Effector memory CD8-positive, alpha-beta T cell (primary cell): ENCODE results near the gene PHLDB3.
"Not testable (repeated sequence)": the region's sequence is repeated elsewhere in the genome, so short reads cannot be mapped to it uniquely, and the experiment has no call there.

Source experiments
- ATAC-seq: fragments of 150-1000 bp; cut with Tn5 transposase; replicated peaks from 2 replicates; pipeline ENCODE4 v1.10.0; 2021; ENCODE audit warnings: mild to moderate bottlenecking, moderate library complexity
- DNase-seq, 3 experiments: peaks; one replicate each; pipeline ENCODE4 v3.0.0; 2021
- H3K27ac Mint-ChIP-seq, 2 donors: one replicate each; pipeline ENCODE4 v1.8.0; 2022; ENCODE audit warnings: mild to moderate bottlenecking in 2 of 2, mixed read lengths in 2 of 2, moderate library complexity in 2 of 2
- H3K27me3 Mint-ChIP-seq, 2 donors: one replicate each; pipeline ENCODE4 v1.8.0; 2022; ENCODE audit warnings: mixed read lengths in 2 of 2
- H3K36me3 Mint-ChIP-seq: one replicate; pipeline ENCODE4 v1.8.0; 2022; ENCODE audit warnings: mild to moderate bottlenecking, moderate library complexity, mixed read lengths; ENCODE audit not compliant: insufficient read depth
- H3K4me1 Mint-ChIP-seq, 2 donors: one replicate each; pipeline ENCODE4 v1.8.0; 2022; ENCODE audit warnings: low read depth in 2 of 2, mixed read lengths in 2 of 2
- H3K4me3 Mint-ChIP-seq, 2 donors: one replicate each; pipeline ENCODE4 v1.8.0; 2022; ENCODE audit warnings: mild to moderate bottlenecking in 2 of 2, mixed read lengths in 2 of 2, moderate library complexity in 2 of 2
- H3K9me3 Mint-ChIP-seq, 2 donors: one replicate each; pipeline ENCODE4 v1.8.0; 2022; ENCODE audit warnings: mixed read lengths in 2 of 2

PHLDB3 gene

DNA sequence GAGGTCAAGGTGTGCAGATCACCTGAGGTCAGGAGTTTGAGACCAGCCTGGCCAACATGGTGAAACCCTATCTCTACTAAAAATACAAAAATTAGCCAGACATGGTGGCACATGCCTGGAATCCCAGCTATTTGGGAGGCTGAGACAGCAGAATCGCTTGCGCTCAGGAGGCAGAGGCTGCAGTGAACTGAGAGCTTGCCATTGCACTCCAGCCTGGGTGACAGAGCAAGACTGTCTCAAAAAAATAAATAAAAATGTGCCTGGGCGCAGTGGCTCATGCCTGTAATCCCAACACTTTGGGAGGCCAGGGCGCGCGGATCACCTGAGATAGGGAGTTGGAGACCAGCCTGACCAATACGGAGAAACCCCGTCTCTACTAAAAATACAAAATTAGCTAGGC is 19.1 kb upstream of the PHLDB3 start:
- not testable (repeated sequence) for H3K27ac Mint-ChIP-seq, DNase-seq, ATAC-seq, H3K27me3 Mint-ChIP-seq, H3K9me3 Mint-ChIP-seq, H3K4me3 Mint-ChIP-seq
- H3K36me3 Mint-ChIP-seq, result peaks cover 12% of the 10 kb centered on the region
- H3K4me1 Mint-ChIP-seq, result peaks cover 27 to 35% of the 10 kb centered on the region in 2 donors

DNA sequence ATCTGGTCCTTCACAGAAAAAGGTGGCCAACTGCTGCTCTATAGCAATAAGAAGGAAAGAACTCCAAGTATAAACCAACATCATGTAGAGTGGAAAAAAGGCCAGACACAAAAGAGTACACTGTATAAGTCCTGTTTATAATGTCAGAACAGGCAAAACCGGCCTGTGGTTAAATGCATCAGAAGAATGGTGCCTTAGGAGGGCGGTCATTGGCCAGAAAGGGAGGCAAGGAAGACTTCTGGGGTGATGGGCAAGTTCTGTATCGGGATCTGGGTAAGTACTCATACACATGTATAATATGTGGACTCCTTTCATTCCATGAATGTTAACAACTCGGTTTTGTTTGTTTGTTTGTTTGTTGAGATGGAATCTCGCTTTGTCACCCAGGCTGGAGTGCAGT is 18.4 kb upstream of the PHLDB3 start:
- Mint-ChIP-seq H3K4me3 (no peak overlapping the region), H3K36me3 (peaks cover 12% of the 10 kb centered on the region), H3K27ac (no peak overlapping the region), H3K9me3 (no peaks in the 10 kb centered on the region), H3K27me3 (no peaks in the 10 kb centered on the region), H3K4me1 (peaks cover 27 to 35% of the 10 kb centered on the region in 2 donors)
- DNase-seq (no peak), ATAC-seq (no peak)

DNA sequence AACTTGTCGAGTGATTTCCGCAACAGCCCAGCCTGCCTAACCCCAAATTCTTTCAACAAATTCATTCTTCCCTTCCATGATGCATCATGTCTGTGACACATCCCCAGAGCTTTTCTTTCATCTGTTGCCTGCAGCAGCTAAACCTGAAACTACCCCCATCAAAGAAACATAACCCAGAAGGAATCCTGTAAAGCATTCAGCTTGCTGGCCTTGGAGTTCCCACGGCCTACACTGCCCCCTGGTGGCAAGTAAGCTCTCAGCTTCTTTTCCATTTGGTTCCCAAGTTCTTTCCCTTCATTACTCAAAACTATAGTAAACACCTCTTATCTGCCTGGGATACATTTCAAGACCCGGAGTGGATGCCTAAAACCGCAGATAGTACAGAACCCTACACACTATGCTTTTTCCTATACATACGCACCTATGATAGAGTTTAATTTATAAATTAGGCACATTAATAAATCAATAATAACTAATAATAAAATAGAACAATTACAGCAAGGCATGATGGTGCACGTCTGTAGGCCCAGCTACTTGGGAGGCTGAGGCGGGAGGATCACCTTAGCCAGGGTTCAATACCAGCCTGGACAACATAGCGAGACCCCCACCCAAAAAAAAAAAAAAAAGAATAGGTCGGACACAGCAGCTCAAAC is 15.0 kb upstream of the PHLDB3 start:
- peaks cover 5 to 12% of the 10 kb centered on the region in 2 donors for H3K4me1 Mint-ChIP-seq
- H3K36me3 Mint-ChIP-seq, result peaks cover 16% of the 10 kb centered on the region
- DNase-seq (peak; percentile 73 to 75 (median 75)), ATAC-seq (peak; percentile 68)
- no peaks in the 10 kb centered on the region for H3K9me3 Mint-ChIP-seq
- peak overlapping the region in 1 of 2 donors; percentile 28 for H3K27ac Mint-ChIP-seq
- H3K27me3 Mint-ChIP-seq, result no peaks in the 10 kb centered on the region
- no peak overlapping the region for H3K4me3 Mint-ChIP-seq

DNA sequence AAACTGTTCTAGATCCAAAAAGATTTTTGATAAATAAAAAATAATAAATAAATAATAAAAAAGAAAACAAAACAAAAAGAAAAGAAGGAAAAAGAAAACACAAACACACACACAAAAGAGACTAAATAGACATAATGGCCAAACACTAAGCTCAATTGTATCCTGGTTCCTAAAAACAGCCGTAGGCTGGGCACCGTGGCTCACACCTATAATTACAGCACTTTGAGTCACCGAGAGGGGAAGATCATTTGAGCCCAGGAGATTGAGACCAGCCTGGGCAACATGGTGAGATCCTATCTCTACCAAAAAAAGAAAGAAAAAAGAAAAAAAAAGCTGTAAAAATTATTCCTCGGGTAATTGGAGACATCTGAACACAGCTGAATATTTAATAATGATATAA is 13.5 kb upstream of the PHLDB3 start:
- Mint-ChIP-seq H3K4me1 (peaks cover 4 to 9% of the 10 kb centered on the region in 2 donors), H3K27ac (peak overlapping the region in 1 of 2 donors; percentile 77), H3K4me3 (no peak overlapping the region), H3K36me3 (peaks cover 22% of the 10 kb centered on the region), H3K27me3 (no peaks in the 10 kb centered on the region), H3K9me3 (no peaks in the 10 kb centered on the region)
- DNase-seq (no peak), ATAC-seq (no peak)

DNA sequence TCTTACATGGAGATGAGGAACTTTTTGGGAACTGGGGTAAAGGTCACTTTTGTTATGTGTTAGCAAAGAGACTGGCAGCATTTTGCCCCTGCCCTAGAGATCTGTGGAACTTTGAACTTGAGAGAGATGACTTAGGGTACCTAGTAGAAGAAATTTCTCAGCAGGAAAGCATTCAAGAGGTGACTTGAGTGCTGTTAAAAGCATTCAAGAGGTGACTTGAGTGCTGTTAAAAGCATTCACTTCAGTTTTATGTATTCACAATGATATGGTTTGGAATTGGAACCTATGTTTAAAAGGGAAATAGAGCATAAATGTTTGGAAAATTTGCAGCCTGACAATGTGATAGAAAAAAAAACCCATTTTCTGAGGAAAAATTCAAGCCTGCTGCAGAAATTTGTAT is 7.9 kb upstream of the PHLDB3 start:
- ATAC-seq, H3K4me3 Mint-ChIP-seq, H3K9me3 Mint-ChIP-seq, H3K4me1 Mint-ChIP-seq, H3K27me3 Mint-ChIP-seq, DNase-seq: not testable (repeated sequence)
- peaks cover 33% of the 10 kb centered on the region for H3K36me3 Mint-ChIP-seq
- H3K27ac Mint-ChIP-seq, result peak overlapping the region in 1 of 2 donors; percentile 77

DNA sequence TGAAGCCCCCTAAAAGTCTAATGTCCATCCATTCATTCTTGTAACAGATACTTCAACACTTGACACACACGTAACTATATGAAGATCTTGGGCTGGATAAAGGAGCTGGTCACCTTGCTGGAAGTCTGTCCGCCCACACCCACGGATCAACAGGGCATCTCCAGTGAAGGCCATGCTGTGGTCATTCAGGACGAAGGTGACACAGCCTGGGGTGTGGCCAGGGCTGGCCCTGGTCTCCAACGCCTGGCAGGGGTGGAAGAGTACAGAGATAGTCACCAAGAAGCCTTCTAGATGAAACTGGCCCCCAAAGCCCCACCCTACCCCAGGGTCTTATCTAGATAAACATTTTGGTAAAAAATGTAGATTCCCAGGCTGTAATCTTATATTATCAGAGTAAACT is 6.8 kb upstream of the PHLDB3 start:
- no peaks in the 10 kb centered on the region for H3K27me3 Mint-ChIP-seq

DNA sequence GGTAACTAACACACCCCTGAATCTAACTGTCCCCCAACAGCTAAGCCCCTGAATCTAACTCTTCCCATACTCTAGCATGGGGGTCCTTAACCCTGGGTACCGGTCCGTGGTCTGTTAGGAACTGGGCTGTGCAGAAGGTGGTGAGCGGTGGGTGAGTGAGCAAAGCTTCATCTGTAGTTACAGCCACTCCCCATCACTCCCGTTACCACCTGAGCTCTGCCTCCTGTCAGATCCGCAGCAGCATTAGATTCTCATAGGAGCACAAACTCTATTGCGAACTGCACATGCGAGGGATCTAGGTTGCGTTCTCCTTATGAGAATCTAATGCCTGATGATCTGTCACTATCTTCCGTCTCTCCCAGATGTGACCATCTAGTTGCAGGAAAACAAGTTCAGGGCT is 6.2 kb upstream of the PHLDB3 start:
- H3K36me3 Mint-ChIP-seq, result peaks cover 32% of the 10 kb centered on the region
- ATAC-seq (no peak), DNase-seq (no peak)
- H3K27me3 Mint-ChIP-seq, result no peaks in the 10 kb centered on the region
- H3K4me3 Mint-ChIP-seq, result no peak overlapping the region
- H3K27ac Mint-ChIP-seq, result peak overlapping the region; percentile 49
- no peaks in the 10 kb centered on the region for H3K9me3 Mint-ChIP-seq
- peaks cover 0 to 1% of the 10 kb centered on the region in 2 donors for H3K4me1 Mint-ChIP-seq

More for the DNA sequence above, 6.8 kb upstream of the PHLDB3 start:
- DNase-seq (no peak), ATAC-seq (no peak)
- Mint-ChIP-seq H3K4me1 (peaks cover 0 to 1% of the 10 kb centered on the region in 2 donors), H3K9me3 (no peaks in the 10 kb centered on the region), H3K36me3 (peaks cover 29% of the 10 kb centered on the region), H3K27ac (peak overlapping the region in 1 of 2 donors; percentile 49), H3K4me3 (no peak overlapping the region)

DNA sequence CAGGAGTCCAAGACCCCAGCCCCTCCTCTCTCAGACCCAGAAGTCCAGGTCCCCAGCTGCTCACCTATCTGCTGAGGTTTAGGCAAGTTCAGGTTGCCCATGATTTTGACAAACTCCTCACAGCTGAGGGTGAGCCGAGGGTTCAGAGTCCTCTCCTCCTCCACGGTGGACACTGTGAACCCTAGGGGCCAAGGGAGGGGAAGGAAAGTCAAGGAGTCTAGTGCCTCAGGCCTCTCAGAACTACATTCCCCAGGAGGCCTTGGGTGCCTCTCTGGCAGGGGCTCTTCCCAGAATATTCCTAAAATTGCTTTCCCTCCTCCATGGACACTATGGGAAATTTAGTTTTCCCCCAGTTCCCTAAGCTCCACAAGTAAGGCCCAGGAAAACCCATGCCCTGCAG is 3.3 kb upstream of the PHLDB3 start:
- Mint-ChIP-seq H3K27me3 (no peaks in the 10 kb centered on the region), H3K4me3 (no peak overlapping the region), H3K9me3 (no peaks in the 10 kb centered on the region), H3K4me1 (peaks cover 15 to 18% of the 10 kb centered on the region in 2 donors), H3K27ac (peak overlapping the region in 1 of 2 donors; percentile 62), H3K36me3 (peaks cover 28% of the 10 kb centered on the region)
- ATAC-seq (no peak), DNase-seq (no peak)

DNA sequence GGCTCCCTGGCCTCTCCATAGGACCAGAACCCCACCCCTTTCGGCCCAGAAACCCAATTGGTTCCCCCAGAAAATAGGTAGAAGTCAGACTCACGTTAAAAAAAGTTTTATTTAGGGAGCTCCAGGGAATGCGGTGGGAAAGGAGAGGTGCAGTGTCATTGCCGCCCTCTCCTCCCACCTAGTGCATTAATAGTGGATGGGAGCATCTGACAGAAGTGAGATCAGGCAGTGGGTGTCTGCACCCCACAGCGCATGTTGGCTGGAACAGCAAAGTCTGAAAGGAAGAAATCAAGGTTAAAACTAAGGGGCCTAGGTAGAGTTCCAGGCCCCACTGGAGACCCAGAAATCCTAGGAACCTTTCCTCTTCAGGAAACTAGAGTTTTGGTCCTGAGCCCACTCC is 2.1 kb upstream of the PHLDB3 start:
- H3K9me3 Mint-ChIP-seq, result no peaks in the 10 kb centered on the region
- peaks cover 23% of the 10 kb centered on the region for H3K36me3 Mint-ChIP-seq
- H3K4me3 Mint-ChIP-seq, result no peak overlapping the region
- H3K4me1 Mint-ChIP-seq, result peaks cover 18% of the 10 kb centered on the region in 2 donors
- no peaks in the 10 kb centered on the region for H3K27me3 Mint-ChIP-seq
- ATAC-seq (no peak), DNase-seq (no peak)
- H3K27ac Mint-ChIP-seq, result peak overlapping the region; percentile 81 to 82

DNA sequence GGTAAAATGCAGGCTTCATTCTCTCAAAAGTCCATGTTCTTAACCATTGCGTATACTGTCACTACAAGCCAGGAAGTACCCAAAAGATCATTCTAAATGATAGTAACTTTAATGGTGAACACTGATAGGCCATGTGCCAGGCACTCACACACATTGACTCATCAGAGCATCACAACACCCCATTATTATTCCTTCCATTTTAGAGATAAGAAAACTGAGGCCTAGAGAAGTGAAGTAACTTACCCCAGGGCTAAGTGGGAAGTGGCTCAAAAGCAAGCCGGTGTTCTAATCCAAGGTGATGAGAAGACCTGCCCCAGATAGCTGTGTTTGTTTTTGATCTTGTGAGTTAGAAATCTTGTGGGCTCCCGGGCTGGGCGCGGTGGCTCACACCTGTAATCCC is 1.4 kb upstream of the PHLDB3 start:
- Mint-ChIP-seq H3K27me3 (no peaks in the 10 kb centered on the region), H3K27ac (peak overlapping the region; percentile 82 to 97), H3K4me3 (peak overlapping the region; percentile 56 to 96), H3K4me1 (peaks cover 18 to 22% of the 10 kb centered on the region in 2 donors), H3K36me3 (peaks cover 26% of the 10 kb centered on the region), H3K9me3 (no peaks in the 10 kb centered on the region)
- no peak for ATAC-seq
- no peak for DNase-seq

DNA sequence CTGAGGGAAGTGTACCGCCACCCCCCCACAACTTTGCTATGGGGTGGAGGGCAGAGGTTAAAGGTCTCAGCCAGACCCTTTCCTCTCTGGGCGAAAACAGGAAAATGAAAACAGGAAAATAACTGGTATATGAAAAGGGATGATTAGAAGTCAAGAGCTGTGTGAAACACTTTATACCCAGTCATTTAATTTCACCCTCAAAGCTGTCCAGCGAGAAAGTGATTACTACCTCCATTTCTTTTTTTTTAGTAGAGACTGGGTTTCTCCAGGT is 575 bp upstream of the PHLDB3 start:
- H3K9me3 Mint-ChIP-seq, result no peaks in the 10 kb centered on the region
- ATAC-seq (no peak), DNase-seq (no peak)
- H3K27ac Mint-ChIP-seq, result peak overlapping the region; percentile 82 to 97
- H3K4me3 Mint-ChIP-seq, result peak overlapping the region; percentile 96 to 97
- peaks cover 18 to 25% of the 10 kb centered on the region in 2 donors for H3K4me1 Mint-ChIP-seq
- peaks cover 20% of the 10 kb centered on the region for H3K36me3 Mint-ChIP-seq
- no peaks in the 10 kb centered on the region for H3K27me3 Mint-ChIP-seq

DNA sequence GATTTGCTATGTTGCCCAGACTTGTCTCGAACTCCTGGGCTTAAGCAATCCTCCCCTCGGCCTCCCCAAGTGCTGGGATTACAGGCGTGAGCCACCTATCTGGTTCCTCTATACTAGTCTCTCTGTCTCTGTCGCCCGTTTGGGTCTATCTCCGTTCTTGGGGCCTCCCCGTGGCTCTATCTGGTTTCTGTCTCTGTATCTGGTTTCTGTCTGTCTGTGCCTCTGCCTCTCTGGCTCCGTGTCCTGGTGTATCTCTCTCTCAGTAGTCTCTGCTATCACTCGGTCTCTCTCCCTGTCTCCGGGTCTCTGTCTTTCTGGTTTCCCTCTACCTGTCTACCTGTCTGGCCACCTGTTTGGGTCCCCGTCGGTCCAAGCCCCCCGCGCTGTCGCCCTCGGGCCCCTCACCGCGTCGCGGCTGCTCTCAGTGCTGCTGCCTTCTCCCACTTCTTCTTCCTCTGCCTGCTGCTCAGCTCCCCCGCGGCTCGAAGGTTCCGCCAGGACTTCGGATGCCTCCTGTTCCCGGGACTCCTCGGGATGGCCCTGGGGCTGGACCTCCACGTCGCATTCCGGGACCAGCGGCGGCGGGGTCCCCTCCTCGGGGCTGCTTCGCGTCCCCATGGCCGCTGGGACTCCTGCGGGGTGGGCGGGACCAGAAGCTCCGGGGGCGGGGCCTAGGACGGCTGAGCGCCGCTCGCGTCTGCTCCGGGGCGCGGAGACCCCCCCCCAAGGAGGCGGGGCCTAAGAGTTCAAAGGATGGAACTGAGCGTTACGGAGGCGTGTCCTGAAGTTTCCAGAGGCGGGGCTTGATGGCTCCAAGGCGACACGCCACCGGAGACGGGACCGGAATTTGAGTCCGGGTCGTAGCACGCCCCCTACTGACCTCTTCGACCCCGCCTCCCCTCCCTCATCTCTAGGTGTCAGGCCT is 783 bp downstream of the PHLDB3 start:
- H3K27me3 Mint-ChIP-seq, result no peaks in the 10 kb centered on the region
- no peaks in the 10 kb centered on the region for H3K9me3 Mint-ChIP-seq

DNA sequence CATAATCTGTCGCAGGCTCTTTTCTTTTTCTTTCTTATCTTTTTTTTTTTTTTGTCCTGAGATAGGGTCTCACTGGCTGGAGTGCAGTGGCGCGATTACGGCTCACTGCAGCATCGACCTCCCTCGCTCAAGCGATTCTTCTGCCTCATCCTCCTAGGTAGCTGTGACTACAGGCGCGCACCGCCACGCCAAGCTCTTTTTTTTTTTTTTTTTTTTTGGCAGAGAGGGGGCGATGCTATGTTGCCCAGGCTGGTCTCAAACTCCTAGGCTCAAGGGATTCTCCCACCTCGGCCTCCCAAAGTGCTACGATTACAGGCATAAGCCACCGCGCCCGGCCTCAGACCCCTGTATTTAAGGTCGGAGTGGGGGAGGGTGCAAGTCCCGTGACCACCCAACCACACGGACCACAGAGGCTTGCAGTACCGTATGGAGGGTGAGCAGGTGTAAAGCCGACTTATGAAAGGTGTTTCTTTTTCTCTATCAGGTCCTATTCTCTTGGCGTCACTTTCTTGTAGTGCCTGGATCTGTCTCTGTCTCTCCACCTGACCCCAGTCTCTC is 2.0 kb downstream of the PHLDB3 start:
- Mint-ChIP-seq H3K27ac (peak overlapping the region in 1 of 2 donors; percentile 97), H3K4me1 (peaks cover 18 to 27% of the 10 kb centered on the region in 2 donors), H3K4me3 (peak overlapping the region; percentile 96 to 97), H3K36me3 (peaks cover 10% of the 10 kb centered on the region), H3K27me3 (no peaks in the 10 kb centered on the region), H3K9me3 (no peaks in the 10 kb centered on the region)
- DNase-seq (no peak), ATAC-seq (no peak)

More for the DNA sequence above, 783 bp downstream of the PHLDB3 start:
- ATAC-seq (peak; percentile 94), DNase-seq (peak; percentile 96 to 98 (median 97))
- peak overlapping the region; percentile 96 to 97 for H3K4me3 Mint-ChIP-seq
- H3K4me1 Mint-ChIP-seq, result peaks cover 18 to 27% of the 10 kb centered on the region in 2 donors
- peaks cover 11% of the 10 kb centered on the region for H3K36me3 Mint-ChIP-seq
- peak overlapping the region; percentile 91 to 97 for H3K27ac Mint-ChIP-seq
